Kidney (tissue), 14 donors: ENCODE measurements around the gene PRR20G. TPM values are rescaled to one million over a fixed set of nuclear protein-coding genes. Genes with fewer than 3 reads are reported as not detected.
A peak's percentile ranks its signal among the peaks of the same experiment; 100 is the strongest.
"Not testable (repeated sequence)": the region's sequence is repeated elsewhere in the genome, so short reads cannot be mapped to it uniquely, and the experiment has no call there.

Experiments
- DNase-seq, 5 donors: peaks; one replicate each; pipeline ENCODE4 v3.0.0-alpha.2; 2013 to 2020
- FAIRE-seq: peaks from 2 replicates; lab custom pipeline; 2012; peaks lifted over from hg19 to GRCh38; lab: Jason Lieb, UNC
- H3K27ac ChIP-seq, 2 donors: one replicate each; pipeline ENCODE4 v1.7.0; 2013; ENCODE audit warnings: low read depth in 2 of 2, low read length in 2 of 2, inconsistent platforms in 1 of 2
- H3K27me3 ChIP-seq: one replicate; pipeline ENCODE4 v1.7.1; 2013; ENCODE audit warnings: low read length, inconsistent platforms; ENCODE audit not compliant: control insufficient read depth, insufficient read depth
- H3K36me3 ChIP-seq, 3 donors: one replicate each; pipeline versions ENCODE4 v1.7.0 to v1.7.1; 2013; ENCODE audit warnings: low read length in 3 of 3, control low read depth in 1 of 3, inconsistent platforms in 1 of 3; ENCODE audit not compliant: insufficient read depth in 3 of 3, control insufficient read depth in 2 of 3
- H3K4me1 ChIP-seq, 3 donors: one replicate each; pipeline versions ENCODE4 v1.7.0 to v1.7.1; 2013; ENCODE audit warnings: low read length in 3 of 3, inconsistent platforms in 1 of 3, low read depth in 1 of 3; ENCODE audit not compliant: control insufficient read depth in 2 of 3, insufficient read depth in 2 of 3
- H3K4me3 ChIP-seq, 3 donors: one replicate each; pipeline versions ENCODE4 v1.7.0 to v1.8.1; 2013; ENCODE audit warnings: low read length in 3 of 3, control low read depth in 1 of 3, inconsistent platforms in 1 of 3
- H3K9ac ChIP-seq, 3 donors: one replicate each; pipeline versions ENCODE4 v1.7.0 to v1.7.1; 2013; ENCODE audit warnings: low read length in 3 of 3, control low read depth in 1 of 3, inconsistent platforms in 1 of 3
- H3K9me3 ChIP-seq, 3 donors: one replicate each; pipeline versions ENCODE4 v1.7.0 to v1.7.1; 2013; ENCODE audit warnings: low read length in 3 of 3, control low read depth in 1 of 3, inconsistent platforms in 1 of 3; ENCODE audit not compliant: control insufficient read depth in 2 of 3, insufficient read depth in 1 of 3
- CTCF ChIP-seq: IDR thresholded peaks from 3 replicates; pipeline ENCODE4 v1.5.1; 2012; ENCODE audit warnings: mild to moderate bottlenecking, moderate library complexity, borderline replicate concordance; ENCODE audit not compliant: insufficient read depth; ENCODE audit errors: extremely low read depth
- intact Hi-C: fragments of 100-400 bp; cut with DNase I; formaldehyde crosslinking; loops from one replicate; pipeline ENCODE4 v1.11.1; 2022
- polyA plus RNA-seq: library from polyadenylated mRNA; stranded (reverse); fragments of 350-450 nt; fragmentation: Illumina TruSeq; extraction: RNeasy Lipid Tissue Mini Kit (QIAGEN cat#74804); gene quantifications from one replicate; pipeline ENCODE4 v1.2.3, GENCODE V29; 2014; ENCODE audit warnings: low read depth, low replicate concordance; ENCODE audit not compliant: insufficient read depth
- total RNA-seq: library from RNA; stranded (reverse); fragmentation: NEBNext Ultra II Directional; extraction: Animal tissue kit (Norgen Biotek cat#: 25700); gene quantifications from one replicate; pipeline ENCODE4 v1.2.1, GENCODE V29; 2021
- donor health status: control.
- donor health status: control.
- donor health status: control.
- donor health status: control.
- donor health status: control.
- donor health status: DM: yes; HTN: yes; CAD: no.
- donor health status: Normal renal cell carcinoma (clear cell type).

PRR20G gene
- total and polyA plus RNA-seq, 2 donors from 2014 or later = not detected

- H3K27me3 ChIP-seq = no peaks in the 10 kb centered on the region
- H3K27ac ChIP-seq = no peak overlapping the region
- intact Hi-C loops = no loop called here
- H3K36me3 ChIP-seq = no peaks in the 10 kb centered on the region
- H3K9ac ChIP-seq = no peak overlapping the region
- H3K4me1 ChIP-seq = no peaks in the 10 kb centered on the region
- DNase-seq (no peak), FAIRE-seq (no peak)
- no peak for TF ChIP-seq CTCF
- H3K4me3 ChIP-seq = no peak overlapping the region
- no peaks in the 10 kb centered on the region for H3K9me3 ChIP-seq
Measured at GRCh38 chr3:127321371-127321770, 33.5 kb upstream of the PRR20G start.

GRCh38 chr3:127320529-127321121 is 32.8 kb upstream of the PRR20G start:
- Histone ChIP-seq H3K4me1 (no peaks in the 10 kb centered on the region), H3K27me3 (no peaks in the 10 kb centered on the region), H3K9me3 (no peaks in the 10 kb centered on the region), H3K4me3 (no peak overlapping the region), H3K36me3 (no peaks in the 10 kb centered on the region), H3K27ac (no peak overlapping the region), H3K9ac (no peak overlapping the region)
- FAIRE-seq (no peak), DNase-seq (peak in 3 of 5 donors; percentile 20 to 33 (median 28))
- intact Hi-C loops = no loop called here
- TF ChIP-seq CTCF = no peak

- no peak for DNase-seq
- Histone ChIP-seq H3K4me1 (no peaks in the 10 kb centered on the region), H3K27me3 (no peaks in the 10 kb centered on the region), H3K27ac (no peak overlapping the region), H3K9me3 (no peaks in the 10 kb centered on the region), H3K9ac (no peak overlapping the region), H3K36me3 (no peaks in the 10 kb centered on the region), H3K4me3 (no peak overlapping the region)
- no peak for FAIRE-seq
- intact Hi-C loops = no loop called here
- TF ChIP-seq CTCF = no peak
Measured at GRCh38 chr3:127316685-127317084, 28.8 kb upstream of the PRR20G start.

DNA sequence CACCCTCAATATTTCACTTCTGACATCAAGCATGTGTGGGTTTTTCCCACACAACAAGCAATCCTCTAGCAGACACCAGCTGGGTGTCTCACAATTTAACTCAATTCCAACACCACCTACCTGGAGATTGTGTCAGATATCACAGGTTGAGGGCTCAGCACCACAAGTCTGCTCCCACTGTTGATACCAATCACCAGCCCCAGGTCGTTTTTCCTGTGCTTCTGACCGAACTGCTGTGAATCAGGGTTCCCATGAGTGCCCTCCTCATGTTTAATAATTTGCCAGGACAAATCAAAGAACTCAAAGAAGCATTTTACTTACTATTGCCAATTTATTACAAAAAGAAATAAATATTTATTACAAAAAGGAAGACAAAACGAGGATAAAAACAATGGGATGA is 25.0 kb upstream of the PRR20G start:
- no peak overlapping the region for H3K4me3 ChIP-seq
- no peak for DNase-seq
- FAIRE-seq = no peak

DNA sequence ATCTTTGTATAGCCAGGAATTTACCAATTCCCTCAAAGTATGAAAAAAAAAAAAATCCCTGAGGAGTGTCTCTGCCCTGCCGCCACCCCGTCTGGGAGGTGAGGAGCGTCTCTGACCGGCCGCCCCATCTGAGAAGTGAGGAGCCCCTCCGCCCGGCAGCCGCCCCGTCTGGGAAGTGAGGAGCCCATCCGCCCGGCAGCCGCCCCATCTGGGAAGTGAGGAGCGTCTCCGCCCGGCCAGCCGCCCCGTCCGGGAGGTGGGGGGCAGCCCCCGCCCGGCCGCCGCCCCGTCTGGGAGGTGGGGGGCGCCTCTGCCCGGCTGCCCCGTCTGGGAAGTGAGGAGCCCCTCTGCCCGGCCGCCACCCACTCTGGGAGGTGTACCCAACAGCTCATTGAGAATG is 21.0 kb upstream of the PRR20G start:
- H3K9ac ChIP-seq, FAIRE-seq, H3K4me3 ChIP-seq, H3K4me1 ChIP-seq, H3K36me3 ChIP-seq, H3K27me3 ChIP-seq, DNase-seq, H3K9me3 ChIP-seq, intact Hi-C loops, H3K27ac ChIP-seq: not testable (repeated sequence)

More for the DNA sequence above, 25.0 kb upstream of the PRR20G start:
- H3K27ac ChIP-seq = no peak overlapping the region
- H3K9me3 ChIP-seq = no peaks in the 10 kb centered on the region
- TF ChIP-seq CTCF = no peak
- H3K36me3 ChIP-seq = no peaks in the 10 kb centered on the region
- intact Hi-C loops = no loop called here
- no peaks in the 10 kb centered on the region for H3K4me1 ChIP-seq
- H3K27me3 ChIP-seq = no peaks in the 10 kb centered on the region
- no peak overlapping the region for H3K9ac ChIP-seq
